IPS-20b (cell line): Measurements from ENCODE around the gene NCOA1.
"Not testable (repeated sequence)": the region's sequence is repeated elsewhere in the genome, so short reads cannot be mapped to it uniquely, and the experiment has no call there.

Source experiments
- H3K27ac ChIP-seq: one replicate; pipeline ENCODE4 v1.5.1; 2013; ENCODE audit warnings: low read length
- H3K27me3 ChIP-seq: 2 replicates; pipeline ENCODE4 v1.6.1; 2013; ENCODE audit warnings: mild to moderate bottlenecking, low read length, inconsistent platforms; ENCODE audit not compliant: insufficient read depth
- H3K36me3 ChIP-seq: 2 replicates; pipeline ENCODE4 v1.6.1; 2013; ENCODE audit warnings: low read depth, mild to moderate bottlenecking, inconsistent platforms, low read length, moderate library complexity; ENCODE audit not compliant: insufficient read depth
- H3K4me1 ChIP-seq: 2 replicates; pipeline ENCODE4 v1.6.1; 2013; ENCODE audit warnings: mild to moderate bottlenecking, control low read depth, inconsistent platforms, low read length, moderate library complexity; ENCODE audit not compliant: insufficient read depth
- H3K4me3 ChIP-seq: 2 replicates; pipeline ENCODE4 v1.5.1; 2013; ENCODE audit warnings: mild to moderate bottlenecking, low read length, inconsistent platforms
- H3K9ac ChIP-seq: 2 replicates; pipeline ENCODE4 v1.6.1; 2013; ENCODE audit warnings: low read depth, mild to moderate bottlenecking, inconsistent platforms, low read length, moderate library complexity
- H3K9me3 ChIP-seq: 2 replicates; pipeline ENCODE4 v1.6.1; 2013; ENCODE audit warnings: mild to moderate bottlenecking, low read depth, low read length, inconsistent platforms; ENCODE audit not compliant: insufficient read depth

Gene NCOA1

GRCh38 chr2:24482251-24482971 lies 8.6 kb upstream of the NCOA1 start:
- Histone ChIP-seq H3K9me3 (0 out of 2 replicates have a peak, but pooled peaks cover 2% of the 10 kb centered on the region), H3K36me3 (no peaks in the 10 kb centered on the region), H3K4me3 (no peak overlapping the region), H3K27ac (no peak overlapping the region), H3K27me3 (no peaks in the 10 kb centered on the region), H3K9ac (no peak overlapping the region), H3K4me1 (no peaks in the 10 kb centered on the region)

- no peak overlapping the region for H3K9ac ChIP-seq
- H3K27me3 ChIP-seq, result no peaks in the 10 kb centered on the region
- H3K4me3 ChIP-seq, result no peak overlapping the region
- 0 out of 2 replicates have a peak, but pooled peaks cover 2% of the 10 kb centered on the region for H3K9me3 ChIP-seq
- H3K36me3 ChIP-seq, result no peaks in the 10 kb centered on the region
- H3K27ac ChIP-seq, result no peak overlapping the region
- H3K4me1 ChIP-seq, result no peaks in the 10 kb centered on the region
Measured at GRCh38 chr2:24482972-24483300, 8.1 kb upstream of the NCOA1 start.

GRCh38 chr2:24484677-24485076 lies 6.4 kb upstream of the NCOA1 start:
- not testable (repeated sequence) for H3K9ac ChIP-seq, H3K4me3 ChIP-seq, H3K9me3 ChIP-seq, H3K27ac ChIP-seq, H3K27me3 ChIP-seq, H3K4me1 ChIP-seq, H3K36me3 ChIP-seq

GRCh38 chr2:24485197-24485596 lies 5.9 kb upstream of the NCOA1 start:
- H3K9me3 ChIP-seq, result 0 out of 2 replicates have a peak, but pooled peaks cover under 1% of the 10 kb centered on the region
- H3K4me1 ChIP-seq, result peaks cover 7% of the 10 kb centered on the region; the same call in 1 of the 2 replicates
- no peak overlapping the region for H3K9ac ChIP-seq
- no peaks in the 10 kb centered on the region for H3K36me3 ChIP-seq
- H3K27ac ChIP-seq, result no peak overlapping the region
- H3K4me3 ChIP-seq, result no peak overlapping the region
- peaks cover 13% of the 10 kb centered on the region; the same call in 1 of the 2 replicates for H3K27me3 ChIP-seq

GRCh38 chr2:24486636-24487205 lies 4.3 kb upstream of the NCOA1 start:
- H3K4me1 ChIP-seq, result peaks cover 7% of the 10 kb centered on the region; the same call in 1 of the 2 replicates
- no peaks in the 10 kb centered on the region for H3K36me3 ChIP-seq
- no peak overlapping the region for H3K9ac ChIP-seq
- H3K27ac ChIP-seq, result no peak overlapping the region
- H3K9me3 ChIP-seq, result no peaks in the 10 kb centered on the region
- H3K27me3 ChIP-seq, result peaks cover 13% of the 10 kb centered on the region; the same call in 1 of the 2 replicates
- no peak overlapping the region for H3K4me3 ChIP-seq

GRCh38 chr2:24489465-24490180 lies 1.4 kb upstream of the NCOA1 start:
- 0 out of 2 replicates have a peak overlapping the region, but pooled peaks have one; percentile 71 for H3K9ac ChIP-seq
- peaks cover 39% of the 10 kb centered on the region for H3K27me3 ChIP-seq
- H3K27ac ChIP-seq, result no peak overlapping the region
- no peaks in the 10 kb centered on the region for H3K9me3 ChIP-seq
- H3K4me3 ChIP-seq, result peak overlapping the region; percentile 83
- H3K36me3 ChIP-seq, result no peaks in the 10 kb centered on the region
- peaks cover 16% of the 10 kb centered on the region for H3K4me1 ChIP-seq

GRCh38 chr2:24490181-24490689 lies 819 bp upstream of the NCOA1 start:
- H3K27me3 ChIP-seq, result peaks cover 39% of the 10 kb centered on the region
- H3K4me1 ChIP-seq, result peaks cover 16% of the 10 kb centered on the region

GRCh38 chr2:24491542-24492420 lies 727 bp downstream of the NCOA1 start:
- no peaks in the 10 kb centered on the region for H3K9me3 ChIP-seq
- peak overlapping the region; percentile 47; the same call in 1 of the 2 replicates for H3K9ac ChIP-seq
- peak overlapping the region; percentile 79 for H3K4me3 ChIP-seq
- H3K36me3 ChIP-seq, result no peaks in the 10 kb centered on the region
- peaks cover 39% of the 10 kb centered on the region for H3K27me3 ChIP-seq
- H3K4me1 ChIP-seq, result peaks cover 16% of the 10 kb centered on the region
- no peak overlapping the region for H3K27ac ChIP-seq

More at GRCh38 chr2:24490181-24490689, 819 bp upstream of the NCOA1 start:
- H3K9me3 ChIP-seq, result no peaks in the 10 kb centered on the region
- no peak overlapping the region for H3K27ac ChIP-seq
- peak overlapping the region; percentile 83 for H3K4me3 ChIP-seq
- peak overlapping the region; percentile 71; the same call in 1 of the 2 replicates for H3K9ac ChIP-seq
- no peaks in the 10 kb centered on the region for H3K36me3 ChIP-seq

- H3K4me3 ChIP-seq, result peak overlapping the region; percentile 79
Measured at GRCh38 chr2:24492421-24493279, 1.6 kb downstream of the NCOA1 start.

GRCh38 chr2:24493713-24494112 lies 2.7 kb downstream of the NCOA1 start:
- no peaks in the 10 kb centered on the region for H3K36me3 ChIP-seq
- no peak overlapping the region for H3K9ac ChIP-seq
- H3K27me3 ChIP-seq, result peaks cover 39% of the 10 kb centered on the region
- no peak overlapping the region for H3K27ac ChIP-seq
- no peak overlapping the region for H3K4me3 ChIP-seq
- no peaks in the 10 kb centered on the region for H3K9me3 ChIP-seq
- peaks cover 16% of the 10 kb centered on the region for H3K4me1 ChIP-seq

More at GRCh38 chr2:24492421-24493279, 1.6 kb downstream of the NCOA1 start:
- no peaks in the 10 kb centered on the region for H3K9me3 ChIP-seq
- H3K27ac ChIP-seq, result no peak overlapping the region
- no peaks in the 10 kb centered on the region for H3K36me3 ChIP-seq
- peaks cover 16% of the 10 kb centered on the region for H3K4me1 ChIP-seq
- H3K27me3 ChIP-seq, result peaks cover 39% of the 10 kb centered on the region
- peak overlapping the region; percentile 47; the same call in 1 of the 2 replicates for H3K9ac ChIP-seq
